SK-N-SH (cell line): ENCODE results near the gene CDK10. TPM values are rescaled to one million over a fixed set of nuclear protein-coding genes. Genes with fewer than 3 reads are reported as not detected.

Experiments
- CTCF ChIA-PET: fragments of 300-600, 350-600 bp; formaldehyde crosslinking; extraction: SDS; loops from one replicate; lab custom pipeline; 2021; lab: Yijun Ruan, JAX
- POLR2A ChIA-PET: fragments of 350-600 bp; sonication (Branson Sonifier 250); formaldehyde crosslinking; extraction: SDS; loops from one replicate; lab custom pipeline; 2020; ENCODE audit warnings: antibody characterized with exemption, inconsistent platforms; lab: Yijun Ruan, JAX
- DNase-seq: peaks from one replicate; pipeline ENCODE4 v3.0.0; 2012
- H2AFZ ChIP-seq: fragments of 200-600 bp; sonication (generic); 2 replicates; pipeline ENCODE4 v1.8.1; 2016; ENCODE audit warnings: antibody characterized with exemption, mild to moderate bottlenecking, low read depth
- H3F3A ChIP-seq: fragments of 200-600 bp; sonication (generic); replicated peaks from 2 replicates; pipeline ENCODE3; 2016; ENCODE audit warnings: antibody characterized with exemption, mild to moderate bottlenecking; ENCODE audit not compliant: insufficient read depth
- H3K27ac ChIP-seq, 2 experiments: fragments of 200-500 bp in 1 of 2; fragments of 200-600 bp in 1 of 2; sonication (Bioruptor generic) in 1 of 2; sonication (generic), shearing (Covaris generic) in 1 of 2; 2 replicates each; pipeline versions ENCODE4 v1.5.1 to v1.6.1; 2014 to 2016; ENCODE audit warnings: low read depth in 2 of 2, inconsistent platforms in 1 of 2, low read length in 1 of 2, mild to moderate bottlenecking in 1 of 2, mixed read lengths in 1 of 2
- H3K27me3 ChIP-seq: fragments of 200-600 bp; sonication (generic), shearing (Covaris generic); 2 replicates; pipeline ENCODE4 v1.6.1; 2016; ENCODE audit warnings: mixed run types; ENCODE audit not compliant: insufficient read depth
- H3K36me3 ChIP-seq, 2 experiments: fragments of 200-500 bp in 1 of 2; fragments of 200-600 bp in 1 of 2; sonication (Bioruptor generic) in 1 of 2; sonication (generic) in 1 of 2; replicated peaks in 1 of 2; 2 replicates each; pipeline versions ENCODE3 to v1.5.1; 2014 to 2016; ENCODE audit warnings: low read length in 1 of 2, mild to moderate bottlenecking in 1 of 2; ENCODE audit not compliant: insufficient read depth in 2 of 2, control insufficient read depth in 1 of 2
- H3K4me1 ChIP-seq, 2 experiments: fragments of 200-500 bp in 1 of 2; fragments of 200-600 bp in 1 of 2; sonication (Bioruptor generic) in 1 of 2; sonication (generic), shearing (Covaris generic) in 1 of 2; 2 replicates each; pipeline versions ENCODE4 v1.5.1 to v1.6.1; 2014 to 2016; ENCODE audit warnings: low read depth in 1 of 2, low read length in 1 of 2, mixed run types in 1 of 2; ENCODE audit not compliant: insufficient read depth in 2 of 2, control insufficient read depth in 1 of 2
- H3K4me2 ChIP-seq: fragments of 200-600 bp; sonication (generic), shearing (Covaris generic); 2 replicates; pipeline ENCODE4 v1.6.1; 2017; ENCODE audit warnings: mixed run types
- H3K4me3 ChIP-seq, 2 experiments: fragments of 200-500 bp in 1 of 2; fragments of 200-600 bp in 1 of 2; sonication (Bioruptor generic) in 1 of 2; sonication (generic), shearing (Covaris generic) in 1 of 2; 2 replicates each; pipeline versions ENCODE4 v1.5.1 to v1.8.1; 2014 to 2016; ENCODE audit warnings: low read depth in 2 of 2, inconsistent platforms in 1 of 2, low read length in 1 of 2, mild to moderate bottlenecking in 1 of 2, mixed read lengths in 1 of 2, moderate library complexity in 1 of 2
- H3K79me2 ChIP-seq: fragments of 200-600 bp; sonication (generic); 2 replicates; pipeline ENCODE4 v1.8.1; 2017; ENCODE audit warnings: mild to moderate bottlenecking; ENCODE audit not compliant: insufficient read depth
- H3K9ac ChIP-seq: fragments of 200-600 bp; sonication (generic); 2 replicates; pipeline ENCODE4 v1.6.1; 2017; ENCODE audit warnings: mixed run types
- H3K9me2 ChIP-seq: fragments of 200-600 bp; sonication (generic); 2 replicates; pipeline ENCODE4 v1.6.1; 2017; ENCODE audit warnings: mixed run types
- H3K9me3 ChIP-seq: fragments of 200-600 bp; sonication (generic); 2 replicates; pipeline ENCODE4 v1.6.1; 2017; ENCODE audit warnings: mixed run types, mild to moderate bottlenecking, moderate library complexity
- H4K20me1 ChIP-seq: fragments of 200-600 bp; sonication (generic); 2 replicates; pipeline ENCODE4 v1.6.1; 2017; ENCODE audit warnings: mild to moderate bottlenecking, mixed run types; ENCODE audit not compliant: insufficient read depth
- EP300 ChIP-seq, 2 experiments: IDR thresholded peaks; 2 replicates each; pipeline versions ENCODE4 v1.4.0 to v1.6.1; 2012; ENCODE audit warnings: borderline replicate concordance in 1 of 2, low read depth in 1 of 2, low read length in 1 of 2
- FOXM1 ChIP-seq: IDR thresholded peaks from 2 replicates; pipeline ENCODE4 v1.4.0; 2012; ENCODE audit warnings: low read depth, mild to moderate bottlenecking
- GABPA ChIP-seq: IDR thresholded peaks from 2 replicates; pipeline ENCODE4 v1.4.0; 2012; ENCODE audit warnings: low read depth, mild to moderate bottlenecking
- IRF3 ChIP-seq: fragments of 150-350 bp; IDR thresholded peaks from 2 replicates; pipeline ENCODE4 v1.6.1; 2016; ENCODE audit warnings: mild to moderate bottlenecking, low read depth, low read length
- MAX ChIP-seq: IDR thresholded peaks from 2 replicates; pipeline ENCODE4 v1.4.0; 2012; ENCODE audit warnings: low read depth
- NFIC ChIP-seq: IDR thresholded peaks from 2 replicates; pipeline ENCODE4 v1.4.0; 2012; ENCODE audit warnings: borderline replicate concordance
- NRF1 ChIP-seq: IDR thresholded peaks from 2 replicates; pipeline ENCODE4 v1.6.1; 2012; ENCODE audit warnings: low read depth, mild to moderate bottlenecking, low read length
- POLR2AphosphoS5 ChIP-seq: IDR thresholded peaks from 2 replicates; pipeline ENCODE4 v1.6.1; 2012; ENCODE audit warnings: low read depth, low read length
- RAD21 ChIP-seq: IDR thresholded peaks from 2 replicates; pipeline ENCODE4 v1.6.1; 2012; ENCODE audit warnings: mild to moderate bottlenecking, low read length
- RCOR1 ChIP-seq: fragments of 150-350 bp; IDR thresholded peaks from 2 replicates; pipeline ENCODE4 v1.6.1; 2017; ENCODE audit warnings: antibody characterized with exemption, low read length
- REST ChIP-seq: IDR thresholded peaks from 2 replicates; pipeline ENCODE4 v1.6.1; 2012; ENCODE audit warnings: mild to moderate bottlenecking, low read depth, low read length, moderate library complexity
- SIN3A ChIP-seq: IDR thresholded peaks from 2 replicates; pipeline ENCODE4 v1.6.1; 2012; ENCODE audit warnings: low read depth, mild to moderate bottlenecking, low read length, moderate library complexity, borderline replicate concordance
- SMC3 ChIP-seq: IDR thresholded peaks from 2 replicates; pipeline ENCODE4 v1.6.1; 2012; ENCODE audit warnings: low read depth, low read length, improper control_type of control experiment
- TAF1 ChIP-seq: IDR thresholded peaks from 2 replicates; pipeline ENCODE4 v1.6.1; 2012; ENCODE audit warnings: low read depth, mild to moderate bottlenecking, low read length, moderate library complexity, borderline replicate concordance
- USF1 ChIP-seq: IDR thresholded peaks from 2 replicates; pipeline ENCODE4 v1.4.0; 2012; ENCODE audit warnings: low read depth, borderline replicate concordance
- USF2 ChIP-seq: fragments of 150-350 bp; IDR thresholded peaks from 2 replicates; pipeline ENCODE4 v1.6.1; 2017; ENCODE audit warnings: antibody characterized with exemption, low read length, low read depth, borderline replicate concordance
- YY1 ChIP-seq: IDR thresholded peaks from 2 replicates; pipeline ENCODE4 v1.4.0; 2012; ENCODE audit warnings: low read depth, mild to moderate bottlenecking
- ZBTB33 ChIP-seq: IDR thresholded peaks from 2 replicates; pipeline ENCODE4 v1.4.0; 2012; ENCODE audit warnings: low read depth, borderline replicate concordance
- WGBS: methylation state at CpG from one replicate; pipeline ENCODE4 v1.1.6; 2017; ENCODE audit warnings: low lambda C conversion rate; 5-methylcytosine and 5-hydroxymethylcytosine counted together
- polyA plus RNA-seq, 3 experiments: library from polyadenylated mRNA; depleted of rRNA; stranded (reverse); fragments of >200 nt; gene quantifications; 2 replicates each; pipeline ENCODE4 v1.2.3, GENCODE V29; 2012

The CDK10 gene
- polyA plus RNA-seq, 1 of the 3 experiments (the other 2 are of a cell fraction) = 84.7 TPM

- no peak for TF ChIP-seq SIN3A
- no peak for TF ChIP-seq GABPA
- TF ChIP-seq TAF1 = no peak
- TF ChIP-seq YY1 = no peak
- no peak for TF ChIP-seq IRF3
- TF ChIP-seq USF2 = no peak
- TF ChIP-seq RCOR1 = no peak
- TF ChIP-seq NRF1 = no peak
Observed at GRCh38 chr16:89688395-89688794, 1.9 kb downstream of the CDK10 start (continued).

GRCh38 chr16:89689142-89689541 is 2.7 kb downstream of the CDK10 start:
- Histone ChIP-seq H3K36me3 (peaks cover 11 to 36% of the 10 kb centered on the region in 2 experiments), H3K79me2 (peaks cover 36% of the 10 kb centered on the region), H3K9me3 (no peaks in the 10 kb centered on the region), H3K27ac (no peak overlapping the region), H4K20me1 (no peaks in the 10 kb centered on the region), H3K4me2 (no peak overlapping the region), H3F3A (peaks cover 3% of the 10 kb centered on the region), H2AFZ (no peak overlapping the region), H3K4me1 (peaks cover 4 to 7% of the 10 kb centered on the region in 2 experiments; a peak in 1 of 4 replicates), H3K27me3 (no peaks in the 10 kb centered on the region), H3K9ac (no peak overlapping the region), H3K4me3 (no peak overlapping the region), H3K9me2 (no peaks in the 10 kb centered on the region)
- 92% methylated on average over 13 of the region's 13 CpGs for WGBS
- no peak for TF ChIP-seq EP300 (IDR thresholded peaks at IDR 0.05; ENCODE audit: borderline replicate concordance in 1 of 2, low read depth in 1 of 2, low read length in 1 of 2)
- no peak for TF ChIP-seq RAD21
- TF ChIP-seq SIN3A = no peak
- TF ChIP-seq ZBTB33 = no peak
- TF ChIP-seq NFIC = no peak
- no peak for TF ChIP-seq YY1
- TF ChIP-seq SMC3 = no peak
- no peak for TF ChIP-seq REST
- TF ChIP-seq MAX = no peak
- TF ChIP-seq FOXM1 = no peak
- TF ChIP-seq GABPA = no peak
- no peak for TF ChIP-seq TAF1
- TF ChIP-seq POLR2AphosphoS5 = no peak
- no peak for TF ChIP-seq NRF1
- no peak for TF ChIP-seq USF1
- TF ChIP-seq USF2 = no peak
- POLR2A ChIA-PET = no interaction called here
- DNase-seq = no peak
- CTCF ChIA-PET = interaction anchor here (0.6 to 2.1 kb wide), 3 partner anchors 11 to 105 kb away, joined by 3 to 8 read pairs (median 5); no protein-coding TSS in a partner anchor
